Caco-2 (cell line): ENCODE data around the gene NT5C1A. TPM values are rescaled to one million over a fixed set of nuclear protein-coding genes. Genes with fewer than 3 reads are reported as not detected.

Experiments
- BruUV-seq: library from RNA; stranded (reverse); fragments of 400-500 nt; replicated peaks from 2 replicates; lab custom pipeline; 2021; lab: Mats Ljungman, UMichigan
- CTCF ChIA-PET: fragments of 300-600 bp; sonication (Branson Sonifier 250); formaldehyde crosslinking; loops from one replicate; lab custom pipeline; 2022; ENCODE audit warnings: antibody characterized with exemption; lab: Charles Lee
- POLR2A ChIA-PET: fragments of 300-600 bp; sonication (Branson Sonifier 250); formaldehyde crosslinking; loops from one replicate; lab custom pipeline; 2022; ENCODE audit warnings: antibody characterized with exemption; lab: Charles Lee
- DNase-seq, 2 experiments: peaks; one replicate each; pipeline versions ENCODE4 v3.0.0 to v3.0.0-alpha.2; 2020 to 2022
- H3K27me3 ChIP-seq: replicated peaks from 2 replicates; pipeline ENCODE4 v1.6.0; 2011; ENCODE audit warnings: low read length; ENCODE audit not compliant: control insufficient read depth, insufficient read depth
- H3K36me3 ChIP-seq: 2 replicates; pipeline ENCODE4 v1.5.1; 2011; ENCODE audit warnings: low read length; ENCODE audit not compliant: control insufficient read depth, insufficient read depth
- H3K4me1 ChIP-seq: fragments of 250-450 bp; sonication (Bioruptor Pico); 2 replicates; pipeline ENCODE4 v1.5.1; 2020; ENCODE audit warnings: mild to moderate bottlenecking
- H3K4me3 ChIP-seq: 2 replicates; pipeline ENCODE4 v1.5.1; 2011; ENCODE audit warnings: low read depth, mild to moderate bottlenecking, control low read depth, low read length
- H3K9me3 ChIP-seq: fragments of 250-450 bp; sonication (Bioruptor Pico); 2 replicates; pipeline ENCODE4 v1.5.1; 2020; ENCODE audit warnings: mild to moderate bottlenecking, moderate library complexity
- H3K27ac Mint-ChIP-seq: one replicate; pipeline ENCODE4 v1.8.0; 2022; ENCODE audit warnings: mixed read lengths; ENCODE audit not compliant: unreplicated experiment
- H3K27me3 Mint-ChIP-seq: one replicate; pipeline ENCODE4 v1.8.0; 2022; ENCODE audit warnings: mixed read lengths; ENCODE audit not compliant: insufficient read depth, unreplicated experiment
- H3K36me3 Mint-ChIP-seq: one replicate; pipeline ENCODE4 v1.8.0; 2022; ENCODE audit warnings: mild to moderate bottlenecking, mixed read lengths; ENCODE audit not compliant: insufficient read depth, unreplicated experiment
- H3K4me1 Mint-ChIP-seq: one replicate; pipeline ENCODE4 v1.8.0; 2022; ENCODE audit warnings: low read depth, mixed read lengths; ENCODE audit not compliant: unreplicated experiment
- H3K4me3 Mint-ChIP-seq: one replicate; pipeline ENCODE4 v1.8.0; 2022; ENCODE audit warnings: mild to moderate bottlenecking, moderate library complexity, mixed read lengths; ENCODE audit not compliant: unreplicated experiment
- H3K9me3 Mint-ChIP-seq: one replicate; pipeline ENCODE4 v1.8.0; 2022; ENCODE audit warnings: mixed read lengths; ENCODE audit not compliant: unreplicated experiment
- intact Hi-C: fragments of 100-400 bp; cut with micrococcal nuclease; formaldehyde crosslinking; loops from one replicate; pipeline ENCODE4 v1.10.0; 2022; ENCODE audit not compliant: unreplicated experiment
- total RNA-seq: library from RNA; stranded (reverse); gene quantifications from 2 replicates; pipeline ENCODE4 v1.2.3, GENCODE V29; 2022
- TF ChIP-seq, protein P1 (sequence below), 2 experiments: fragments of 200-600 bp in 1 of 2; IDR thresholded peaks; 1 replicate in 1 of 2; 2 replicates in 1 of 2; pipeline versions ENCODE4 v1.5.1 to v1.8.0; 2011 to 2022; ENCODE audit warnings: antibody characterized with exemption in 1 of 2, control low read depth in 1 of 2, inconsistent platforms in 1 of 2, low read depth in 1 of 2, low read length in 1 of 2, mild to moderate bottlenecking in 1 of 2, moderate library complexity in 1 of 2; ENCODE audit not compliant: insufficient read depth in 1 of 2, severe bottlenecking in 1 of 2, unreplicated experiment in 1 of 2

Gene NT5C1A
- total RNA-seq, 1 experiment from 2014 or later = not detected

DNA sequence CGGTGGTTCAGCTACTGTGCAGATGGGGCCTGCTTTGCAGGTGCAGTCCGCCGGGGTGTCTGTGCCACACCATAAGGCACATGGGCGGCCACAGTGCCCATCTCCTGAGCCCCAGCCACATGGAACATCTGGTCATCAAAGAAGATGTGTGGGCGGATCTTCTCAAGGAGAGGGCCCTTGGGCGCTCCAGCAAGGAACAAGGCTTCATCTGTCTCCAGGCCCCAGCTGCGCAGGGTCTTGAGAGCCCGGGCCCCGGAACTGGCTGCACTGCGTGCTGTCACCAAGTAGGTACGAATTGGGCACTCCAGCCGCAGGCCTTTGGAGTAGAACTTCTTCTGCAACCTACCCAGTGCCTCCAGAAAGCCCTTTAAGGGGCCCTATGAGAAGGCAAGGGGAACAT lies 12.8 kb downstream of the NT5C1A start:
- ChIA-PET CTCF (interaction anchor here (0.6 to 1.6 kb wide), 2 partner anchors 53 to 79 kb away, joined by 3 to 24 read pairs; partner anchors contain the start of gene PPIE), POLR2A (interaction anchor here (0.6 kb wide), 1 partner anchor 1640 kb away, joined by 6 read pairs; no protein-coding TSS in a partner anchor)
- Mint-ChIP-seq H3K27me3 (peaks cover 3% of the 10 kb centered on the region), H3K9me3 (no peaks in the 10 kb centered on the region), H3K4me3 (no peak overlapping the region), H3K36me3 (no peaks in the 10 kb centered on the region), H3K27ac (no peak overlapping the region), H3K4me1 (no peaks in the 10 kb centered on the region)
- Histone ChIP-seq H3K9me3 (no peaks in the 10 kb centered on the region), H3K36me3 (no peaks in the 10 kb centered on the region), H3K4me1 (no peaks in the 10 kb centered on the region), H3K27me3 (no peaks in the 10 kb centered on the region), H3K4me3 (no peak overlapping the region)
- TF ChIP-seq, protein P1, sequence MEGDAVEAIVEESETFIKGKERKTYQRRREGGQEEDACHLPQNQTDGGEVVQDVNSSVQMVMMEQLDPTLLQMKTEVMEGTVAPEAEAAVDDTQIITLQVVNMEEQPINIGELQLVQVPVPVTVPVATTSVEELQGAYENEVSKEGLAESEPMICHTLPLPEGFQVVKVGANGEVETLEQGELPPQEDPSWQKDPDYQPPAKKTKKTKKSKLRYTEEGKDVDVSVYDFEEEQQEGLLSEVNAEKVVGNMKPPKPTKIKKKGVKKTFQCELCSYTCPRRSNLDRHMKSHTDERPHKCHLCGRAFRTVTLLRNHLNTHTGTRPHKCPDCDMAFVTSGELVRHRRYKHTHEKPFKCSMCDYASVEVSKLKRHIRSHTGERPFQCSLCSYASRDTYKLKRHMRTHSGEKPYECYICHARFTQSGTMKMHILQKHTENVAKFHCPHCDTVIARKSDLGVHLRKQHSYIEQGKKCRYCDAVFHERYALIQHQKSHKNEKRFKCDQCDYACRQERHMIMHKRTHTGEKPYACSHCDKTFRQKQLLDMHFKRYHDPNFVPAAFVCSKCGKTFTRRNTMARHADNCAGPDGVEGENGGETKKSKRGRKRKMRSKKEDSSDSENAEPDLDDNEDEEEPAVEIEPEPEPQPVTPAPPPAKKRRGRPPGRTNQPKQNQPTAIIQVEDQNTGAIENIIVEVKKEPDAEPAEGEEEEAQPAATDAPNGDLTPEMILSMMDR (IDR thresholded peaks at IDR 0.05; ENCODE audit: insufficient read depth in 1 of 2, low read depth in 1 of 2, low read length in 1 of 2, severe bottlenecking in 1 of 2, unreplicated experiment in 1 of 2) = no peak
- no TSS peak for BruUV-seq
- intact Hi-C loops = no loop called here
- no peak for DNase-seq

DNA sequence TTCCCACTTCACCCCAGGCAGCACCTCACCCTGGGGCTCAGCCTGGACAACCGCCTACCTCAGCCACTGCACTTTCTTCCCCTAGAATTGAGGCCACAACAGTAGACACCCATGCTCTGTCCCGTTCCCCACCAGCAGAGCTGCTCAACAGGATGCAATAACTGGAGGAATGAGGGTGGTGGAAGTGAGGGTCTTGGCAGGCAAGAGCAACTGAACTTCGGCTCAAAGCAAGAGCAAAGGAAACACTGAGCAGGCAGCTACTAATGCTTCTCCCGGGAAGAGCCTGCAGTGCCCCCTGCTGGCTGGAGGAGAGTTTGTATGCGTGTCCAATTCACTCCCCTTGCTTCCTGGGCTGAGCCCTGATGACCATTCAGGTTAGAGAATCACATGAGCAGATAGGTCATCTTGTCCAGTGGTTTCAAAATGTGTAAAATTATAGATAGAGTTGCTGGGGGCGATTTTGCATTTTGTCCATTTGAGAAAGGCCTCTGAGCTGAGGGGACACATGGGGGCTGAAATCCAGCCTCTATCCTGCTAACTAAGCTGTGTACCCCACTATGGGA lies 13.9 kb downstream of the NT5C1A start:
- no peaks in the 10 kb centered on the region for H3K27me3 ChIP-seq
- intact Hi-C loops = no loop called here
- Mint-ChIP-seq H3K4me1 (no peaks in the 10 kb centered on the region), H3K4me3 (no peak overlapping the region), H3K27ac (no peak overlapping the region), H3K9me3 (no peaks in the 10 kb centered on the region), H3K27me3 (peaks cover 3% of the 10 kb centered on the region), H3K36me3 (no peaks in the 10 kb centered on the region)
- ChIA-PET POLR2A (interaction anchor here (0.6 kb wide), 1 partner anchor 80 kb away, joined by 3 read pairs; no protein-coding TSS in a partner anchor), CTCF (interaction anchor here (0.6 to 1.6 kb wide), 8 partner anchors 11 to 196 kb away, joined by 3 to 24 read pairs (median 3); partner anchors contain the start of genes HEYL, HPCAL4 and PPIE)
- no peaks in the 10 kb centered on the region for H3K9me3 ChIP-seq
- peak; percentile 59 to 63 for DNase-seq
- no peaks in the 10 kb centered on the region for H3K36me3 ChIP-seq
- TF ChIP-seq, protein P1 (IDR thresholded peaks at IDR 0.05; ENCODE audit: insufficient read depth in 1 of 2, low read depth in 1 of 2, low read length in 1 of 2, severe bottlenecking in 1 of 2, unreplicated experiment in 1 of 2) = peak; percentile 56 to 60
- BruUV-seq = no TSS peak
- H3K4me3 ChIP-seq = no peak overlapping the region
- H3K4me1 ChIP-seq = no peaks in the 10 kb centered on the region

DNA sequence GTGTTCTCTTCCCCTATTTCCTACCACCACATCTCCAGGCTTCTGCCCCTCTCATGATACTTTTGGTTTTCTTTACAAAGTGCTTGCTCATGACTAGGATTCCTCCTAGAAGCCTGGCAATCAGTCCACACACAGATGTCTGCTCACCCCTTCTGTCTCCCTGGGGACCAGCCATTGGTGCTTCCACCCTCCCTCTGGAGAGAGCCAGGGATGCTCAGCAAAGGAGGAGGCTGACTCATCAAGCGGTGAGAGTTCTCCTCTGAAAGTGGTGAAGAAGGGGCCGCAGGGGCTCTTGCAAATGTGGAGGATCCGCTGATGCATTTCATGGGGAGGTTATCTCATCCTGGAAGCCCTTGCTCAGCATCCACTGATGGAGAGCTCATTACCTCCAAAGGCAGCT lies 14.5 kb downstream of the NT5C1A start:
- H3K4me1 ChIP-seq = no peaks in the 10 kb centered on the region
- no peaks in the 10 kb centered on the region for H3K9me3 Mint-ChIP-seq
- no peaks in the 10 kb centered on the region for H3K4me1 Mint-ChIP-seq
- no peak overlapping the region for H3K27ac Mint-ChIP-seq
- no peak overlapping the region for H3K4me3 Mint-ChIP-seq
- CTCF ChIA-PET = interaction anchor here (0.6 to 1.6 kb wide), 9 partner anchors 11 to 195 kb away, joined by 3 to 24 read pairs (median 3); partner anchors contain the start of genes HEYL, HPCAL4 and PPIE
- H3K36me3 ChIP-seq = no peaks in the 10 kb centered on the region
- BruUV-seq = no TSS peak
- POLR2A ChIA-PET = no interaction called here
- TF ChIP-seq, protein P1 (IDR thresholded peaks at IDR 0.05; ENCODE audit: insufficient read depth in 1 of 2, low read depth in 1 of 2, low read length in 1 of 2, severe bottlenecking in 1 of 2, unreplicated experiment in 1 of 2) = no peak
- H3K27me3 ChIP-seq = no peaks in the 10 kb centered on the region
- H3K36me3 Mint-ChIP-seq = no peaks in the 10 kb centered on the region
- peaks cover 3% of the 10 kb centered on the region for H3K27me3 Mint-ChIP-seq
- H3K4me3 ChIP-seq = no peak overlapping the region
- intact Hi-C loops = no loop called here
- no peaks in the 10 kb centered on the region for H3K9me3 ChIP-seq
- DNase-seq = no peak
